Endometrium (tissue), 2 donors: Measurements from ENCODE around the gene DOCK4.

ENCODE experiments used
- FAIRE-seq: peaks from 2 replicates; lab custom pipeline; 2012; peaks lifted over from hg19 to GRCh38; lab: Jason Lieb, UNC
- donor health status: control.
- donor health status: control.

DOCK4 gene

DNA sequence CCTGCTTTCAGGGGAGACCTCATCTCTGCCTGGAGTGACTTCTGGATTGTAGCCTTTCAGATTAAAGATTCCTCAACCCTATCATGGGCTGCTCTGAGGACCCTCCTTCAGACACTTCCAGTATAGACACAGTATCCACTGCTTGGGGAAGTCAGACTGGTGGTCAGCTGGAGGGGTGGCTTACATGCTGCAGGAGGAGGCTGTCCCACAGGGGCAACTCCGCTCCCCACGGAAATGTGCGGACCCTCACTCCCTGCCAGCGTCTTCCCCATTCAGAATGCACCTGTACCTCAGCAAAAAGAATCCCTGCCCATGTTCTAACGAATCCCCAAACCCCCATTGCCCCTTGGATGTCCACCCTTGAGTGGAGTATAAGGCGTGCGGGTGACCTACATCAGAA lies 95.5 kb downstream of the DOCK4 start:
- FAIRE-seq, result no peak

DNA sequence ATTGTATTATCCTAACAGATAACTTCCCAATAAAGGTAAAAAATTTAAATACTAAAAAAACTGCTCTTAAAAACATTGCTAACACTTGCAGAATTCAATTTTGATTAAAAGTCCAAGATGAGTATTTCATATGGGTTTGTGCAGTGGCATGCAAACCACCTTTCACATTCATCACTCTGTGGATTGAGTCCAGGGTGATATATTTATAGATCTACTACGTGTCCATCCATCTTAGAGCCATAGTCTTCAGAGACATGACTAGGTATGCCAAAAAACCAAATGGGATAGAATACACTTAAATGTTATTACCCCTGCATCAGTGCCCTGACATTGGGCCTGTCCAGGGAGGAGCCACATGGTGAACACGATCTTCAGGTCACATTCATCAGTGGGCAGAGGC lies 96.0 kb downstream of the DOCK4 start:
- FAIRE-seq, result no peak

DNA sequence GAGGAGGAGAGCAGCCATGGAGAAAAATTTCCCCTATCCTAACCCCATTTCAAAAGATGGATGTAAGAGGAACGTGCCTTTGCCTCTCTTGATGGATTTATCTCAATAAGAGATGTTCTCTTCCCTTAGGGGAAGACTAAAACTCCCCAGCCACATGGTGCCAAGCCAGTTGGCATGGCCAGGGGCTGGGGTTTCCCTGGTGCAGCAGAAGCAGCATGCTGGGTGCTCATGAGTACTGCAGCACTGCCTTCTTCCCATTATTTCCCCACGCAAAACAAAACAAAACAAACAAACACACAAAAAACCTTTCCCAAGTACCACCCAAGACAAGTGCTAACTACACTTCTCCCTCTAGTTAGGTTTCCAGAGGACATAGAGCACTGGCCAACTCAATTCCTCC lies 97.2 kb downstream of the DOCK4 start:
- FAIRE-seq, result no peak

DNA sequence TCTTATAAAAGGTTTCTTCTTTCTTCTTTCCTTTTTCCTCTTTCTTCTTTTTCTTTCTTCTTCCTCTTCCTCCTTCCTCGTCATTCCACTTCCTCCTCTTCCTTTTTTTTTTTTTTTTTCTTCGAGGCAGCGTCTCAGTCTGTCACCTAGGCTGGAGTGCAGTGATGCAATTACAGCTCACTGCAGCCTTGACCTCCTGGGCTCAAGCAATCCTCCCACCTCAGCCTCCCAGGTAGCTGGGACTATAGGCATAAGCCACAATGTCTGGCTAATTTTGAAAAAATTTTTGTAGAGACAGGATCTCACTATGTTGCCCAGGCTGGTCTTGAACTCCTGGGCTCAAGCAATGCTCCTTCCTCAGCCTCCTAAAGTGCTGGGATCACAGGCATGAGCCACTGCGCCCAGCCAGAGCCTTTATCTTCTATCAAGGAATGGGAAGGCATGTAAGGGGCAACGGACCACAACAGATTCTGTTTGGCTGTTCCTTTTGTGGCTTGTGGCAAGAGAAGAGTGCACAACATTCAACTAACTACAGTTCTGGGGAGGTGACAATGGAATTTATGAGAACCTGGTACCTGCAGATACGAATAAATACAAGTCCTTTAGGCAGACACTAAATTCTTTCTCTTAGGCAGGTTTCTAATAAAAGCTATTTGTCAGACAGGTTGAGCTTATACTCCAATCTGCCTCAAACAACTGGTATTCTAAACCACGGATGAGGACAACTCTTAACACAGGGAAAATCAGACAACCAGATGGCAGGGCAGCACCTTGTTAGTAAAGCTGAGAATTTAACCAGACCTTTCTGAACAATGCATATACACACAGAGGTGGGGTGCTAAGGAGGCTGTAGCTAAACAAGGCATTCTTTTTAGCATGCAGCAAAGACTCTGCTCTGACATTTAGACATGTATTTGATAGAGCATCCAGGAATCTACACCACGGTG lies 100.3 kb downstream of the DOCK4 start:
- no peak for FAIRE-seq

DNA sequence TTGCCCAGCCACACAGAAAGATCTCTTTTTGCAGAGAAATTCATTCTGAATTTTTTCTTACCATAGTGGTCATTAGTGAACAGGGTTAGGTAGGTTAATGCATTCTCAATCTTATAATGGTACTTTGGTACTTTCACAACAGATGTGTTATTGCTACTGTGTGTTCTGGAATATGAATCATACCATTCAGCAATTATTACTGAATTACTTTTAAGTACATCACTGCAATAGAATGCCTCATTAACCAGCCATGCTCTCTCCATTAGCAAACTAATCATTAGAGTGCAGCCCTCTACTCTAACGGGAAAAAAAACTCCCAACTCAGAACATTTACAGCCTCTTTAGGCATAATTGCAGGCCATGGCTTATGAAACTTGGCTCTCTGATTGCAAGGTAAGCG lies 102.1 kb downstream of the DOCK4 start:
- no peak for FAIRE-seq

DNA sequence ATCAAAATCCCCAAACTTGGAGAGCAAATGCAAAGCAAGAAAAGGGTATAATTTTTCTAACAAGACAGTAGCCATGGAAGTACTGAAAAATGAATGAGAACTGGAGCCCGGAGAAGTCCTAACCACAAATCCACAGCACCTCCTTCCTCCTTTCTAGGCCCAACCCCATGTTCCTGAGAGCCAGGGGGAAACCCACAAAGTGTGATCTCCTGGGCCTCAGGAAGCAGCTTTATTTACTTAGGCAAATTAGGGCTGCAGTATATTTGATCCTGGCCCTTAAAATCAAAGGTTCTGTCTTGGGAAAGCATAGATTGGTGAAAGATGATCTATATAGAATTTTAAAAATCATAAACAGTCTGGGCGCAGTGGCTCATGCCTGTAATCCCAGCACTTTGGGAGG lies 103.0 kb downstream of the DOCK4 start:
- FAIRE-seq, result no peak

DNA sequence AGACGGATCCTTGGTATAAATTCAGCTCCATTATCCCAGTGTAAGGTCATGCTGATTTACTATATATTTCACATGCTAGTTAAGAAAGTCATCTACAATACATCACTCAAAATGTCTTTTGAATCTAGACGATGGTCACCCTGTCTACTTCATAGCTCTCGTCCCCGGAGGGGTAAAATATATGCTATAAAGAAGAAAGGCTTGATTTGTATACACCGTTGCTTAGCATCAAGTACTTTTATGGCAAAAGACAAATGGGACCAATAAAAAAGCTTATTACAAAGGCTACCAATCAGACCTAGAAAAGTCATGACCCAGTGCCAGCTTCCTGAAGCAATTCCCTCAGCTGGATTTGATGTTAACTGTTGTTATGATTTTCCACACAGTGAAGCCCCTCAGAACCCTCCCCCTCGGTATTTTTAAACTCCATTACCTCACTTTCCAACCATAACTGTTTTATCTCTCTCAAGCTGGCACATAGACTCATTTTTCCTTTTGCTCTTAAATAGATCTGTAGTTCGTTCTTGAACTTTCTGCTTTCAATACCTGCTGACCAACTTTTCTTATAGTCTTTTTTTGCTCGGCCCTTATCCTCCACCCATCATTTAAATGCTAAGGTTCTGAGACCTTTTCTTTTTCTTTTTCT lies 104.9 kb downstream of the DOCK4 start:
- FAIRE-seq, result no peak

DNA sequence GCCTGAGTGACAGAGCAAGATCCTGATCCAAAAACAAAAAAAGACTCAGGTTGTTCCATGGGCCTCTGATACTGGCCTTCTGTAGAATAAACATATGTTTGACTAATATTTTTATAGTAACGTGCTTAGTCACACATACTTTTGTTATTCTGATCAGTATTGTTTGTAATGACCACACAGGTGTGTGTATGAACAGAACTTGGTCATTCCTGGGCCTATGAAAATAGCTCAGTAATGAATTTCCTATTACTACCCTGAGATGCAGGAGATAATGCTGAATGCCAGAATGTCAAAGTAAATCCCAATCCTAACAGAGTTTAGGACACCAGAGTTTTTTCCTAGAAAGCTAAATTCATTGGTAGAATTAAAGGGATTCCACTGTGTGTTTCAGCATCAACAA lies 108.7 kb downstream of the DOCK4 start:
- no peak for FAIRE-seq

DNA sequence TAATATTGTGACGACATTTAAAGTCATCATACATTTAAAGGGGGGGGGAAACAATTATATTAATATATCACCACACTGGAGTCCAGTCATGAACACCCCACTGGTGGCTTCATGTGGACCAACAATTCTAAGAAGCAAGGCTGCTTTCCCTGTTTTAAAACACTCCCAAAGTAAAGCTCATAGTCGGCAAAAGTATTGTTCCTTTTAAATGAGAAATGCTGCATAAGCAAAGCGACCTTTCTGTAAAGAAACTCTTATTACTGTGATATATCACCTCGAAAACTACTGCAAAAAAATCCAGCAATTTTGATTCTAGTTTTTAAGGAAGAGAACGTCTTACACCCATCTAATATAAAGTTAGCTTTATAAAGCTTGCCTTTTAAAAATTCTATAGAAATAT lies 112.8 kb downstream of the DOCK4 start:
- FAIRE-seq, result no peak

DNA sequence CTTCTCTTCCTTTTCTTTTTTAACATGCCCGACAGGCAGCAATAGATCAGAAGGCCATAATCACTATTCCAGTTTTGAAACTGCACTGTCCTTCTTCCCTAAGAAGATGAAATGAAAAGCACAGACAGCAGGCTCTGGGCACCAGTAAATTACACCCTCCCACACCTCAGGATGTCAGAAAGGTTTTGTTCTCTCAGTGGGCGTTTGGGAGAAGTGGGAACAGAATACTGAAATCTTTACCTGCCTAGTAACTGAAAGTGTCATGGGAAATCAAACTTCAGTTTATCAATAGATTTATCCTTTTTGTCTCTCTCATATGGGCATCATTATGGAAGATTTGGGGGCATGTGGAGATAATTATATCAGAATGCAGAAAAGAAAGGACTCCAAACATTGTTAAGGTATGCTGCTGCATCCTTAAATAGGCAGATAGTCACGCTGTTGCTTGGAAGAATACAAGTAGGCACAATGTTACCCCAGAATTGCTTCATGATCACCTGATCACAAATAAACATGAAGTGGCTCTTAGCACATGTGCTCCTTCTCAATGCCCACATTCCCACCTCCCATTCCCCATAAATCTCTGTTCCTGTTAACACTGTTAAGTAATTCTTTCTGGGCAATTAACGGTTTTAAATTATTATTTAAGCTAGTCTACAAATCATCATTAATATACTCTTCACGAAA lies 113.3 kb downstream of the DOCK4 start:
- no peak for FAIRE-seq

DNA sequence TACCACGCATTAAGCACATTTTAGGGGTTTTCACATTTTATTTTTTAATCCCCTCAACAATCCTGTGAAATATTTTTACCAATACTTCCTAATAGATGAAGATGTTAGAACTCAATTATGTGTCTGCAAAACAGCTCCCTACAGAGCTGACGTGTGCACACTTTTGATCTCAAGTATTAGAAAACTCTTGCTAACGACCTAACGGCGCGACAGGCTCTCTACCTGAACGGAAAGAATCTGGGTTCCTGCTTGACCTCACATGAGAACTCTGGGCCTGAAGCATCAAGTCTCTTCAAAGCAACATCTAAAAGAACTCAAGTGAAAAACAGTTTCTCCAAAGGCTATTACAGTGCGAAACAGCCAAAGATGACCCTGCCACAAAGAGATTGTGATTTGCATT lies 113.9 kb downstream of the DOCK4 start:
- no peak for FAIRE-seq

DNA sequence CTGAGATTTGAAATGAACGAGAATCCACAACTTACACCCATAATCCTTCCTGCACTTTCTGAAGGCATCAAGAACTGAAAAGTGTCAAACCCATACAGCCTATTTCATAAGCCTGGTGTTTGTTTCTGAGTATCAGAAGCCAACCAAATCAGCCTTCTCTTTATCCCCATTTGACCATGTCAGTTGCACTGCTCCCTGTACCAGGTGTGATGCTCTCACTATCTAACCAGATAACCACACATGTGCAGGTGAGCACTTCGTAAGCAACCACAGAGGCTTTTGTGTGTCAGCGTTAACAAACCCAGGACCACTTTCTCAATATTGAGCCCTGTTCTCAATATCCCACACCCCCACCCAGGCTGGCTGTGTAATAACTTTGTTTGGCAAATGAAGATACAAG lies 114.4 kb downstream of the DOCK4 start:
- no peak for FAIRE-seq

DNA sequence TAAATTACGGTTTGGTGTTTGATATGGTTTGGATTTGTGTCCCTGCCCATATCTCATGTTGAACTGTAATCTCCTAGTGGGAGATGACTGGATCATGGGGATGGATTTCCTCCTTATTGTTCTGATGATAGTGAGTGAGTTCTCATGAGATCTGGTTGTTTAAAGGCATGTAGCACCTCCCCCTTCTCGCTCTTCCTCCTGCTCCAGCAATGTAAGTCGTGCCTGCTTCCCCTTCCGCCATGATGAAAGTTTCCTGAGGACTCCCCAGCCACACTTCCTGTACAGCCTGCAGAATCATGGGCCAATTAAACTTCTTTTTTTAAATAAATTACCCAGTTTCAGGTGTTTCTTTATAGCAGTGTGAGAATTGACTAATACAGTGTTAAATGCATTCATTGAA lies 116.6 kb downstream of the DOCK4 start:
- no peak for FAIRE-seq

DNA sequence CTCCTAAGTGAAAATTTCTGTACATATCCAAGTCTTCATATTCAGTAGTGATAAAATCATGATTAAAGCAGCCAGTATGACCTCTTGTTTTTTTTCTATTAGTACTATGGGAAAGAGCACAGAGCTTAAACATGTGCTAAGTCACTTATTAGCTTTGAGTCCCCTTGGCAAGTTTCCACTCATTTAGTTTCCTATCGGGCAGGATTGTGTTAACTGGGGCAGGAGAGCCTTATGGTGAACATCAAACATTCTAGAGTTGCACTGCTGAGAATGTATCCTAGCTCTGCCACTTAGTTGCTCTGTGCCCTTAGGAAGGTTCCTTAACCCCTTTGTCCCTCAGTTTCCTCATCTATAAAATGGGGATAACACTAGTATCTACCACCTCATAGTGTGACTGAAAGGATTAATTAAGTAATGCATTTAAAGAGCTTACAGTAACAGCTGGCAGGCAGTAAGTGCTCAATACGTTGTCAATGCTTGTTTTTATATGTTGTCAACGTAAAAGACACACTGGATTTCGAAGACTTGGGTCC lies 117.6 kb downstream of the DOCK4 start:
- no peak for FAIRE-seq

DNA sequence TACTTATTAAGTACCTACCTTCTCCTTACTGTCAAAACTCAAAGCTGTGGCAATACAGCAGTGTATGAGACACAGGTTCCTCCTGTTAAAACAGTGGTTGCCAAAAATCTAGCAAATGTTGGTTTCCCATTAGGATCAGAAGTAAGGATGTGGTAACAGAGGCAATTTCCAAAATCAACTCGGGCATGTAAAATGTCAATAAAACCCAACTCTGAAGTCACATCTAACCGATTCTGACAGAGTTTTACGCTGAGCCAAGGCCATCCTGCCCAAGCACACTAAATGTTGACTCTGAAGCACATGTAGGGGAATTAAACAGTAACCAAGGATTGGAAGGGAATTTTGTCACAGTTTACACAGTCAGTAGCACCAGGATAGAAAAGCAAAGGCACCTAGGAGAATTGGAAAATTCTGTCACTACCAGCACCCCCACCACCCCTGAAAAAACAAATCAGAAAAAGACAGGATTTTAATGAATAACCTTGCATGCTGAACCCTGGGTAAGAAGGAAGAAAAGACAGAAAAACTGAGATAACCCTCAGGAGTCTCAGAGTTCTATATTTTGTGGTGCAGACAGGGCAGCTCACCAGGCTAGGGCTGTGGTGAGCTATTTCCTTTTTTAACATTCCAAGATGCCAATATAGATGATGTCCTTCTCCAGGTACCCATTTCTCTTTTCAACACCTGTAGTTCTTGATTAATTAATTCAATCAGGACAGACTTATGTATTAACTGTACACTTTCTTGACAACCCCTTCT lies 119.5 kb downstream of the DOCK4 start:
- FAIRE-seq, result no peak

DNA sequence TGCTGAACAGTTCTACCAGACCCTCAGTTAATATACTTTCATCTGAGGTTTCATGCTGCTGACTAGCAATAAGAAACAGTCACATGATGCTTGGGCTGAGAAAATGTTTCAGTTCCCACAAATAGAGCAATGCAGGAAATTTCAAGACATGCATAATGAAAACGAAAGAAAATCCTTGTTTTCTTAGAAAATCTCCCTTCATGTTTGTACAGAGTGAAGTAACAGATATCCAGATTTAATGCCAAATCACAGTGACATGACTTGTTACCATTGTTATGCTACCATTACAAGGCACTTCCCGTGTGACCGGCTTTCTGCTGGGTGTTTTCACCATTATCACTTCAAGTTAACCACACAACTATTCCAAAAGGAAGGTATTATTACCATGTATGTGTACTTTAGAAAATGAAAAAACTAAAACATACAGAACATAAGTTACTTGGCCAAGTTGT lies 121.7 kb downstream of the DOCK4 start:
- no peak for FAIRE-seq

DNA sequence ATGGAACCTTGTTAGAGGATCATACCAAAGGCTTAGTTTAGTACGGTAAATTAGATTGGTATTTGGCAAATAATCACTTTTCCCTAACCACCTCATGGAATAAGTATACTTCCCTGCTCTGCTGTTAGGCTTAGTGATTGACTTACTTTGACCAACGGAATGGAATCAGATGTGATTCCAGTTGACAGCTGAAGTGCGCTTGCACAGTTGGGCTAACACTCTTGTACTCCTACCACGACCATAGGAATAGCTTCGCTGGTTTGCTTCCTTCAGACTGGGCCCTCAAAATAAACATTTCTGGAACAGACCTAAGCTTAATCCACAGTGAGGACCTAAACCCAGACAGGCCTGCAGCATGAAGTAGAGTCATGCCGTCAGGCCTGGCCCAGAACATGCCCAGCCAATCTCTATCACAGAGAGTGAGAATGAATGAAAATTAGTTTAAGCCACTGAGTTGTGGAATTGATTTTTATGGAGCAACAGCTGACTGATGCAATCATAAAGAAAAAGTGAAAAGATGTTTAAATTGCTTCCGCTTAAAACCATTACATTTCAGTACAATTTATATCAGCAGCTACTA lies 122.3 kb downstream of the DOCK4 start:
- FAIRE-seq, result no peak

DNA sequence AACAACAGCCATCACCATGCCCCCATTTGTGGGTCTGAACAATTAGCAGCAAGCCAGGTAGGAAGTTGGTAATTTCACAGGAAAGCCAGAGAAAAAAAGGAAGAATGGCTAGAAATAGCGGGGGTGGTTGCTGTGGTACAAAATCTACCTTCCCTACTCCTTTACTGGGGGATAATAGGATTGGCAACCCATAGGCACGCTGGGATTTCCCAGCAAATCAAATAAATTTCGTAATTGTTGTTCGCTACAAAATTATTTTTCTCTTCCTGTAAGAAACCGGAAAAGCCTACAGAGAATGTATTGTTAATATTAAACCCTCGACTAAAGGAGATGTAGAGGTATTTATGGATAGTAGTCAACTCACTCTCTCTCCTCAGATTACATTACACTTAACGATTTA lies 123.9 kb downstream of the DOCK4 start:
- no peak for FAIRE-seq

DNA sequence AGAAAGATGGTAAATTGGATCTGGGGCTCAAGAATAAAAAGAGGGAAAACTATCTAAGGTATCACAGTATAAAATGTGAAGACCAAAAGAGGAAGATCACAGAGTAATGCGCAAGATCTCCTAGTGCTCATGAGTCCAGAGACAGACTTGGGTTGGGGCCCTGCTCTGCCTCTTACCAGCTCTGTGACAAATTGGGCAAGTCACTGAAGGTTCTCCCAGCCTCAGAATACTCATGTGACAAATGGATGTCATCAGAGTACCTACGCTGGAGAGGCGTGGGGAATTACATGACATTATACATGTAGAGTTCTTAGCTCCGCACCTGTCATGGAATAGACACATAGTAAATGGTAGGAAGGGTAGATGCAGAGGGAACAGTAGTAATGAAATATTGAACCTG lies 124.4 kb downstream of the DOCK4 start:
- FAIRE-seq, result no peak

DNA sequence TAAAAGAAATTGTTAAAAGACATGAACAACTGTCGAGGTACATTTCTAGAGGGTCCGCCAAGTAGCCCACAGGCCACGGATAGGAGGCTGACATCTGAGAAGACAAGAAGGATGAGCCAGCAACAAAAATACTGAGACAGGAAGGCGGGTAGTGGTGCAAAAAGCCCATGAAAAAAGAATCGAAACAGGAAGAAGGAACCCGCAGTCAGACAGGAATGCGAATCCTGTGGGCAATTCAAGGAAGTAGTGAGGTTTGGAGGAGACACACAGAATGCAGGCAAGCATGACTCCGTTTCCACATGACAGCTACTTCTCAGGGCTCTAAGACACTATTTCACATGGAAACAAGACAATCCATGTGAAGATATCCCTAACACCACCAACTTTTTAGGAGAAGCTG lies 125.2 kb downstream of the DOCK4 start:
- no peak for FAIRE-seq

DNA sequence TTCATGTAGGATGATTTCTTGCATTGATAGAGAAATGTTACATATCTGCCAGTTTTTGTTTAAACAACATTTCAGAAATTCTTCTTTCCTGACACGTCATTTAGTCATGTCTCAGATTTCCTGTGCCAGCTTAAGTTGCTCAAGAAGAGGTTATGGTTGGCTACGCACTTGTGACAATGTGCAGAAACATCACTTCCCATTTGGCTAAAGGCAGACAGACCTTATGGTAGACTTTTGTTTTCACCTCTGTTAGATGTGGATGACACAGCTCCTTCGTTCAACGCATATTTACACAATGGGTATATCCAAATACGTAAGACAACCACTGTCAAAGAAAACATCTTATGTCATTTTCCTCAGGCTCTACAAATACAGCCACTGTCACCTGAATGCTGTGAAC lies 125.8 kb downstream of the DOCK4 start:
- no peak for FAIRE-seq

DNA sequence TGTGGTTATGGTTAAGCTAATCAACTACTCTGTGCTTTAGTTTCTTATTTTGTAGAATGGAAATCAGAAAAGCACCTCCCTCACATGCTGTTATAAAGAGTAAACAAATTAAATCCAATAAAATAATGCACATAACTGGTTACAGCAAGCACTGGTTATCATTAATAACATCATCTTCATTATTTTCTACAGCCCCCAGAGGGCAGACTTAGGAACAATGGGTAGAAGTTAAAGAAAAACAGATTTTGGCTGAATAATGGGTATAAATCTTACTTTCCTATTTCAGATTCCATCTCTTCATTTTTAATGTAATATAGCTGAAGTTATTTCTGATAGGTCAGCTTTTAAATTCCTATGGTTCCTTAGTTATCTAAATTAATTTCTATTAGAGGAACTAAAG lies 126.5 kb downstream of the DOCK4 start:
- FAIRE-seq, result no peak
